ENCODE measurements around the gene EBPL. TPM values are rescaled to one million over a fixed set of nuclear protein-coding genes. Genes with fewer than 3 reads are reported as not detected.

The EBPL gene
- total and polyA plus RNA-seq, 2 experiments from 2014 or later, result 67.7 to 68.3 TPM

DNA sequence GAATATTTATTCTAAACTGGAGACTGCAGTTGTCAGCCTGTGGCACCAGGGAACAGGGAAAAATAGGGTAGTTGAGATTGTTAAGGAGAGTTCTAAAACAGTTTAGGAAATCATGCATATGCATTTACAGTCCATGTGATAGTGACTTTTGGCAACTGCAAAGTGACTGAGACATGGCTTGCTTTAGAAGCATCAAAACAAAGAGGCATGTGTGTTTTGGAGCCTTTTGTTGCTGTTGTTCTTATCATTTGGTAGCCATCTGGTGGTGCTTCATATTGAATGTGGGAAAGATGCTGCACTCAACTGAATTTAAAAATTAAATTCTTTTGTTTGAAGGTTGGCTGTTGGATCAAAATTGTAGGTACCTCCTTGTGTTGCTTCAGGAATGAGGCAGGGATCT lies 10.2 kb upstream of the EBPL start:
- Histone ChIP-seq H3K79me2 (ENCODE audit: insufficient read depth) (no peaks in the 10 kb centered on the region), H3K27ac (no peak overlapping the region), H3K4me1 (ENCODE audit: insufficient read depth) (no peaks in the 10 kb centered on the region), H3K9ac (no peak overlapping the region), H3F3A (ENCODE audit: insufficient read depth) (no peaks in the 10 kb centered on the region), H3K4me2 (ENCODE audit: unreplicated experiment) (no peak overlapping the region), H3K9me2 (ENCODE audit: insufficient read depth) (no peaks in the 10 kb centered on the region), H3K9me3 (ENCODE audit: low read depth) (no peaks in the 10 kb centered on the region), H4K20me1 (ENCODE audit: insufficient read depth) (no peaks in the 10 kb centered on the region), H3K27me3 (replicated peaks; ENCODE audit: insufficient read depth) (no peaks in the 10 kb centered on the region), H3K4me3 (no peak overlapping the region), H2AFZ (no peak overlapping the region), H3K36me3 (ENCODE audit: low read depth) (peaks cover 36% of the 10 kb centered on the region)
- DNase-seq, result no peak
- in situ Hi-C loops (cut with MboI), result no loop called here
- TF ChIP-seq EZH2 (IDR thresholded peaks at IDR 0.05; ENCODE audit: insufficient read depth, poor library complexity, severe bottlenecking), result no peak

DNA sequence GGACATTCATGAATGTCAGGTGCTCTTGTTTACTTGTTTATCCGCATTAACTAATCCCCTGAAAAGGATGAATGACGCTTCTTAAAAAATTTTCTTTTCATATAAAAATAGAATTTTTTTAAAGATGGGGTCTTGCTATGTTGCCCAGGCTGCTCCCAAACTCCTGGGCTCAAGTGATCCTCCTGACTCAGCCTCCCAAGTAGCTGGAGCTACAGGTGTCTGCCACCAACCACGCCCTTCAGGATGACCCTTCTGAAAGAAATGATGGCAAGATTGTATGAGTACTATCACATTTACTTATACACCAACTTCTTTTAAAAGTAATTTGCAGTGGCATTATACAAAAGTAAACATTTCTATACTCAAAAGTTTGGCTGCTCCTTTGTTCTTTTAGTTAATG lies 6.2 kb upstream of the EBPL start:
- H4K20me1 ChIP-seq (ENCODE audit: insufficient read depth), result no peaks in the 10 kb centered on the region
- H3K4me1 ChIP-seq (ENCODE audit: insufficient read depth), result no peaks in the 10 kb centered on the region
- H3K4me3 ChIP-seq, result no peak overlapping the region
- H3K9ac ChIP-seq, result no peak overlapping the region
- H3F3A ChIP-seq (ENCODE audit: insufficient read depth), result peaks cover 6% of the 10 kb centered on the region; the same call in 1 of the 2 replicates
- no peak for DNase-seq
- no peaks in the 10 kb centered on the region for H3K9me3 ChIP-seq (ENCODE audit: low read depth)
- H3K27me3 ChIP-seq (replicated peaks; ENCODE audit: insufficient read depth), result no peaks in the 10 kb centered on the region
- no peaks in the 10 kb centered on the region for H3K79me2 ChIP-seq (ENCODE audit: insufficient read depth)
- no peak overlapping the region for H3K4me2 ChIP-seq (ENCODE audit: unreplicated experiment)
- TF ChIP-seq EZH2phosphoT487 (IDR thresholded peaks at IDR 0.05; ENCODE audit: insufficient read depth, low read depth), result no peak
- no peak for TF ChIP-seq EZH2 (IDR thresholded peaks at IDR 0.05; ENCODE audit: insufficient read depth, poor library complexity, severe bottlenecking)
- 94 to 97% methylated on average over 3 of the region's 3 CpGs for WGBS, 2 experiments (ENCODE audit: low coverage in 1 of 2, low lambda C conversion rate in 2 of 2, missing lambda C conversion rate in 2 of 2)
- H2AFZ ChIP-seq, result no peak overlapping the region
- H3K36me3 ChIP-seq (ENCODE audit: low read depth), result peaks cover 21% of the 10 kb centered on the region
- no peak overlapping the region for H3K27ac ChIP-seq
- in situ Hi-C loops (cut with MboI), result no loop called here
- H3K9me2 ChIP-seq (ENCODE audit: insufficient read depth), result no peaks in the 10 kb centered on the region

DNA sequence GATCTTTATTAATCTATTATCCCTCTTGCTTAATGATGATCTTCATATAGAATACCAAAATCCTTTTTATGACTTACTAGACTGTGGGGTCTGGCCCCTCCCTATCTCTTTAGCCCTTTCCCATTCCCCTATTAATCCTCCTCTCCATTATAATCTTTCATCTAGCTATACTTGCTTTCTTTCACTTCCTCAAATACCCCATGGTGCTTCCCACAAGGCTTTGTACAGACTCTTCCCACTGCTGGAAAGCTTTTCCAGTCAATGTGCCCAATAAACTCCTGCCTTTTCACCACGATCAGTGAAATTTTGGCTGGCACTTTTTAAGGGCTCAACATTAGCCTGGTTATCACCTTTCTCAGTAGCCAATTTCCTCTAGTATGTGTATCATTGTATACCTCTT lies 3.2 kb upstream of the EBPL start:
- Histone ChIP-seq H3K9me3 (ENCODE audit: low read depth) (no peaks in the 10 kb centered on the region), H3K36me3 (ENCODE audit: low read depth) (no peaks in the 10 kb centered on the region; the same call in 1 of the 2 replicates), H2AFZ (no peak overlapping the region), H3K4me1 (ENCODE audit: insufficient read depth) (peaks cover 10% of the 10 kb centered on the region), H3K9me2 (ENCODE audit: insufficient read depth) (no peaks in the 10 kb centered on the region), H3K27me3 (replicated peaks; ENCODE audit: insufficient read depth) (no peaks in the 10 kb centered on the region), H3K4me2 (ENCODE audit: unreplicated experiment) (no peak overlapping the region), H4K20me1 (ENCODE audit: insufficient read depth) (no peaks in the 10 kb centered on the region), H3K4me3 (no peak overlapping the region), H3K27ac (no peak overlapping the region), H3F3A (ENCODE audit: insufficient read depth) (peaks cover 6% of the 10 kb centered on the region; the same call in 1 of the 2 replicates), H3K9ac (no peak overlapping the region), H3K79me2 (ENCODE audit: insufficient read depth) (peaks cover 15% of the 10 kb centered on the region)
- WGBS, 2 experiments (ENCODE audit: low coverage in 1 of 2, low lambda C conversion rate in 2 of 2, missing lambda C conversion rate in 2 of 2), result 55 to 67% methylated on average over 1 of the region's 1 CpG
- in situ Hi-C loops (cut with MboI), result no loop called here
- no peak for TF ChIP-seq EZH2 (IDR thresholded peaks at IDR 0.05; ENCODE audit: insufficient read depth, poor library complexity, severe bottlenecking)
- no peak for TF ChIP-seq EZH2phosphoT487 (IDR thresholded peaks at IDR 0.05; ENCODE audit: insufficient read depth, low read depth)
- DNase-seq, result no peak

DNA sequence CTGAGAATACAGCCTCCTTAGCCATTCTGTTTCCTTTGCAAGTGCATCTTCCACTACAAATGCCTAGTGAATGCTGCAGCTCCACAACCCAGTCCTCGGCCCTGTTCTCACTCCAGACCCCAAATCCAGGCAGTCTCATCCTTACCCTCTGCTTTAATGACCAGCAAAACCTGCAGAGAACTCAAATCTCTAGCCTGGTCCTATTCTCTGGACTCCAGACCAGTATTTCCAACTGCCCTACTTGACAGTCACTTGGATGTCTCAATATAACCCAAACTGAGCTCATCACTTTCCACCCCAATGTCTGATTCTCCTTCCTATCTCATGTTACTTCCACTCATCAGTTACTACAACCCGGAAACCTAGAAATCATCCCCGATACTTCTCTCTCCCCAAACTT lies 2.6 kb upstream of the EBPL start:
- no peaks in the 10 kb centered on the region for H3K9me3 ChIP-seq (ENCODE audit: low read depth)
- in situ Hi-C loops (cut with MboI), result no loop called here
- no peaks in the 10 kb centered on the region for H3K27me3 ChIP-seq (replicated peaks; ENCODE audit: insufficient read depth)
- H3F3A ChIP-seq (ENCODE audit: insufficient read depth), result peaks cover 6% of the 10 kb centered on the region; the same call in 1 of the 2 replicates
- H3K4me3 ChIP-seq, result no peak overlapping the region
- DNase-seq, result no peak
- H3K79me2 ChIP-seq (ENCODE audit: insufficient read depth), result peaks cover 20% of the 10 kb centered on the region
- TF ChIP-seq EZH2phosphoT487 (IDR thresholded peaks at IDR 0.05; ENCODE audit: insufficient read depth, low read depth), result no peak
- TF ChIP-seq EZH2 (IDR thresholded peaks at IDR 0.05; ENCODE audit: insufficient read depth, poor library complexity, severe bottlenecking), result no peak
- H3K27ac ChIP-seq, result no peak overlapping the region
- H2AFZ ChIP-seq, result no peak overlapping the region
- H3K4me2 ChIP-seq (ENCODE audit: unreplicated experiment), result no peak overlapping the region
- peaks cover 10% of the 10 kb centered on the region for H3K4me1 ChIP-seq (ENCODE audit: insufficient read depth)
- H4K20me1 ChIP-seq (ENCODE audit: insufficient read depth), result no peaks in the 10 kb centered on the region
- 85 to 86% methylated on average over 3 of the region's 3 CpGs for WGBS, 2 experiments (ENCODE audit: low coverage in 1 of 2, low lambda C conversion rate in 2 of 2, missing lambda C conversion rate in 2 of 2)
- H3K9me2 ChIP-seq (ENCODE audit: insufficient read depth), result no peaks in the 10 kb centered on the region
- H3K9ac ChIP-seq, result no peak overlapping the region
- H3K36me3 ChIP-seq (ENCODE audit: low read depth), result no peaks in the 10 kb centered on the region; the same call in 1 of the 2 replicates

DNA sequence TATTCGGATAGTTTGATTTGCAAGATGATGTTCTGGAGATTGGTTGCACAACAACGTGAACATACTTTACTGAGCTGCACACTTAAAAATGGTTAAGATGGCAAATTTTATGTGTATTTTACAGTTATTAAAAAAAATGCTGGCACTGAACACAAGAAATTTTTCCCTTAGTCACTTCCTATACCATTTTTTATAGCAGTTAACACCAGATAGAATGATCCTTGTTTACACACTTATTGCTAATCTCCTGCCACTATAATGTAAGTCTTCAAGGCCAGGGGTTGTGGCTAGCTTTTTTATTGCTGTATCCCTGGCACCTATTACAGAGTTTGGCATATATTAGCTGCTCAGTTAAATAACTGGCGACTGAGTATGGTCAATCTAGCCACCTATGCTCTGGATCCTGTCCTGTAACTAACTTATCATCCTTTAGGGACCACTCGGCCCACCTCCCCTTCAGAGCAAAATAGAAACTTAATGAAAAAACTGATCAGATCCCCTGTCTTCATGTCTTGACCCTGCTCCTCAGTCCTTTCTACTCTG lies 2.0 kb upstream of the EBPL start:
- Histone ChIP-seq H3K4me3 (no peak overlapping the region), H2AFZ (no peak overlapping the region), H3K27ac (no peak overlapping the region), H3K27me3 (replicated peaks; ENCODE audit: insufficient read depth) (no peaks in the 10 kb centered on the region), H4K20me1 (ENCODE audit: insufficient read depth) (no peaks in the 10 kb centered on the region), H3K79me2 (ENCODE audit: insufficient read depth) (peaks cover 25% of the 10 kb centered on the region), H3F3A (ENCODE audit: insufficient read depth) (peaks cover 6% of the 10 kb centered on the region; the same call in 1 of the 2 replicates), H3K9ac (no peak overlapping the region), H3K36me3 (ENCODE audit: low read depth) (no peaks in the 10 kb centered on the region; the same call in 1 of the 2 replicates), H3K4me2 (ENCODE audit: unreplicated experiment) (no peak overlapping the region), H3K4me1 (ENCODE audit: insufficient read depth) (peaks cover 10% of the 10 kb centered on the region), H3K9me2 (ENCODE audit: insufficient read depth) (no peaks in the 10 kb centered on the region), H3K9me3 (ENCODE audit: low read depth) (no peaks in the 10 kb centered on the region)
- no peak for TF ChIP-seq EZH2phosphoT487 (IDR thresholded peaks at IDR 0.05; ENCODE audit: insufficient read depth, low read depth)
- TF ChIP-seq EZH2 (IDR thresholded peaks at IDR 0.05; ENCODE audit: insufficient read depth, poor library complexity, severe bottlenecking), result no peak
- in situ Hi-C loops (cut with MboI), result no loop called here
- DNase-seq, result peak; percentile 17
- 82 to 88% methylated on average over 4 of the region's 4 CpGs for WGBS, 2 experiments (ENCODE audit: low coverage in 1 of 2, low lambda C conversion rate in 2 of 2, missing lambda C conversion rate in 2 of 2)

All from GM23248 (cell line).